ENCODE measurements around the gene VENTX.

VENTX gene

DNA sequence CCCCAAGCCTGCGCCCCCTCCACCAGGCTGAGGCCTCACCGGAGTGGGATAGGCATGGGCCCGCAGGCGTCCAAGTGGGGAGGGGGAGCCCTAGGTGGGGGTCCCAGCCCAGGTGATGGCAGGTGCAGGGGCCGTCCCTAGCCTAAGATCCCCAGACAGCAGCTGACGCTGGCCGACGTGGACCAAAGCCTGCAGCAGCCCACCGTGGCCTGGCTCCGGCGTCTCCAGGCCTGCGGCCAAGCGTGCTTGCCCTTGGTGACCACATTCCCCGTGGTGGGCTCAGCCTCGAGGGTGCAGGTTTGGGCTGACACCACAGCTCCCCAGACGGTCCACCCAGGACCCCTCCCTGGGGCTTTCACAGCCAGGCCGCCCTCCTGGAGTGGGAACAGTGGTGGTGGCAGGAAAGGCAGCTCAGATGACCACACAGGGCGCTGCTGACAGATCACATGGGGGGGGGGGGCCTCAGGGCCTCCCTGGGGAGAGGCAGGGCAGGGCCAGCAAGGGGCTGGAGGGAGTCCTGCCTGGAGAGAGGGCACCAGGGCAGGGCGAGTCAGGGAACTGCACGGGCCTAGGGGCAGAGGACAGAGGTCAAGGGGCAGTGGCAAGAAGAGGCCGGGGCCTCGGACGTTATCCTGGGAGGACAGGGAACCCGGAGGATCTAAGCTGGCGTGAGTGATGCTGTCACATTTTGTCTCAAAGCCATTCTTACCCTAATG lies 39.8 kb downstream of the VENTX start:
- H3K4me3 ChIP-seq (replicated peaks; ENCODE audit: low read depth, low read length) = no peak overlapping the region
- no peak for DNase-seq (ENCODE audit: low read depth)
- TF ChIP-seq, protein P1, sequence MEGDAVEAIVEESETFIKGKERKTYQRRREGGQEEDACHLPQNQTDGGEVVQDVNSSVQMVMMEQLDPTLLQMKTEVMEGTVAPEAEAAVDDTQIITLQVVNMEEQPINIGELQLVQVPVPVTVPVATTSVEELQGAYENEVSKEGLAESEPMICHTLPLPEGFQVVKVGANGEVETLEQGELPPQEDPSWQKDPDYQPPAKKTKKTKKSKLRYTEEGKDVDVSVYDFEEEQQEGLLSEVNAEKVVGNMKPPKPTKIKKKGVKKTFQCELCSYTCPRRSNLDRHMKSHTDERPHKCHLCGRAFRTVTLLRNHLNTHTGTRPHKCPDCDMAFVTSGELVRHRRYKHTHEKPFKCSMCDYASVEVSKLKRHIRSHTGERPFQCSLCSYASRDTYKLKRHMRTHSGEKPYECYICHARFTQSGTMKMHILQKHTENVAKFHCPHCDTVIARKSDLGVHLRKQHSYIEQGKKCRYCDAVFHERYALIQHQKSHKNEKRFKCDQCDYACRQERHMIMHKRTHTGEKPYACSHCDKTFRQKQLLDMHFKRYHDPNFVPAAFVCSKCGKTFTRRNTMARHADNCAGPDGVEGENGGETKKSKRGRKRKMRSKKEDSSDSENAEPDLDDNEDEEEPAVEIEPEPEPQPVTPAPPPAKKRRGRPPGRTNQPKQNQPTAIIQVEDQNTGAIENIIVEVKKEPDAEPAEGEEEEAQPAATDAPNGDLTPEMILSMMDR (IDR thresholded peaks at IDR 0.05; ENCODE audit: low read length, missing control alignments) = no peak

DNA sequence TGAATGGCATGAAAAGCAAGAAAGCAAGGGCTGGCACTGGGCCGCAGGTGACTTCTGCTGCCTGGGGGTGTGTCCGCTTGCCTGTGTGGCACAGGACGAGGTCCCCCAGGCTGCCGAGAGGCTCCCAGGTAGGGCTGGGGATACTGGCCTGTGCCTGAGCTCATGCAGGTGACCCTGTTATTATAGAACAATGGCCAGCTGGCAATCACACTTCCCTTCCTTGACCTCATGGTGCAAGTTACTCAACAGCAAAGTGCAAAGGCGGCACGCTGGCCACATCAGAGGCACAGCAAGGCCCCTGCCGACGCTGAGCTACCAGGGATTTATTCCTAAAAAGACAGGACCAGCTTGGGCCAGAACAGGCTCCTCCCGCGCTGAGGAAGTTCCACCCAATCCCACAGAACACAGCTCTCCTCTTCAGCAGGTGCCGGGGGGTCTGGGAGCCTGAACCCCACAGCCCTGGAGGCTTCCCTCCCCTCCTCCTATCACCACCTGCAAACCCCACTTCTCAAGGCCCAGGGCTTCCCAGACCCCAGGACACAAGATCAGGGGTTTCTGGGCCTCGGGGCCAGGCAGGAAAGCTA lies 40.4 kb downstream of the VENTX start:
- TF ChIP-seq, protein P1 (IDR thresholded peaks at IDR 0.05; ENCODE audit: low read length, missing control alignments) = no peak
- no peak overlapping the region for H3K4me3 ChIP-seq (replicated peaks; ENCODE audit: low read depth, low read length)

DNA sequence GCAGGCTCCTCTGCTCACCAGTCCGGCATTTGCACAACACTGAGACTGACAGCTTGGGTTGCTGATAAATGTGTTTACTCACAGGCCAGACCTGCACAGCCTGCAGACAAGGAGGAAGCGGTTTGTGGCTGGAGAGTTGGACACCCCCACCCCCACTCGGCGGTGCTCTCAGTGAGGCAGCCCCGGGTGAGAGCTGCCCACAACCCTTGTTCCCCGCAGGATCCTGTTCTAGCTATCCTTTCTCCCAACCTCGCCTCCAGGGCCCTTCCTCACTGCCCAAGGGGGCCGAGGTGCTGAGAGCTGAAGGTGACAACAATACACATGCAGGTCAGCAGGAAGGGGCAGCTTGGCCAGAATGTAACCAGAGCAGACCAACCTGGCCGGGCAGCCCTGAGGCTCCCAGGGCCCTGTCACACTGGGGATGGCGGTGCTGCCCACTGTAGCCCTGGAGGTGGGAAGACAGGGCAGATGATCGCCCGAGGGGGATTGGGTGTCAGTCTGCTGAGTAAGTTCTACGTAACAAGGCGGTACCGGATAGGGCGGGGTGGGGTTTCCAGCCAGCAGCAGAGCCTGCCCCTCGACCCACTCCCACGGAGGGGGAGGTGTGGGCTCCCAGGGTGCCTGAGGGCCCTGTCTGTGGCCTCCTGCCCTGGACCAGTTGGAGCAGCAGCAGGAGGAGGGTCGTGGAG lies 41.1 kb downstream of the VENTX start:
- no peak overlapping the region for H3K4me3 ChIP-seq (replicated peaks; ENCODE audit: low read depth, low read length)
- DNase-seq (ENCODE audit: low read depth) = peak; percentile 48
- TF ChIP-seq, protein P1 (IDR thresholded peaks at IDR 0.05; ENCODE audit: low read length, missing control alignments) = no peak

More for the DNA sequence above, 40.4 kb downstream of the VENTX start:
- no peak for DNase-seq (ENCODE audit: low read depth)

DNA sequence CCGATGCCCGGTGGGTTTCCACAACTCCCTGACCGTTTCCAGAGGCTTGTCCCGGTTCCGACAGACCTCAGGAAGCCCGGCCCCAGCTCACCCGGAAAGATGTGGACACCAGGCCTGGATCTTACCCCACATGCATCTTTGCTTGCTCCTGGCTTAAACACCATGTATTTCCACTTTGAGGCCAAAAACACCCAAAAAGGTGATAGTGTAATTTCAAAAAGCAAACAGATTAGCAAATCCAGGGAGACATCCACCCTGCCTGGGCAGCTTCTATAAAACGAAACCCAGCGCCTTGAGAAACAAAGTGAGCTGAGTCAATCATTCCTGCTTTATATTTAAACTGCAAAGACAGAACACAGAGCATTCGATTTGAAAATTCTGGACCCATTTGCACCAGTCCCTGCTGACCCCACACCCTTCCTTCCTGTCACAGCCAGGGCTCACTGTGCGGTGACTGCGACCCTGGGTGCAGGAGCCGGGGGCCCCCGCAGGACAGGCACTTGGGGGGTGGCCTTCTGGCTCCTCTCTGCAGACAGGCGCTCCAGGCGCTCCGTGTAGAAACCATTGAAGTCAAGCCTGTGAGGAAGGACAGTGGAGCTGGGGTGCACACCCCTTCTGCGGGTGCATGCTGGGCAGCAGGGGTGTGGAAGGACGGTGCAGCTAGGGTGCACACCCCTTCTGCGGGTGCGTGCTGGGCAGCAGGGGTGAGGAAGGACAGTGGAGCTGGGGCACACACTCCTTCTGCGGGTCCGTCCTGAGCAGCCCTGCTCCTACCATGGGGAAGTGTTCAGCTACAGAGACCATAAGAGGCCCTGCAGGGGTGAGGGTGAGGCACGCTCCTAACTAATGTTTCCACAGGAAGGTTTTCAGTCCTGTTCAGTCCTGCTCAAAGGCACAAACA lies 41.9 kb downstream of the VENTX start:
- TF ChIP-seq, protein P1 (IDR thresholded peaks at IDR 0.05; ENCODE audit: low read length, missing control alignments) = no peak
- H3K4me3 ChIP-seq (replicated peaks; ENCODE audit: low read depth, low read length) = no peak overlapping the region
- DNase-seq (ENCODE audit: low read depth) = no peak

DNA sequence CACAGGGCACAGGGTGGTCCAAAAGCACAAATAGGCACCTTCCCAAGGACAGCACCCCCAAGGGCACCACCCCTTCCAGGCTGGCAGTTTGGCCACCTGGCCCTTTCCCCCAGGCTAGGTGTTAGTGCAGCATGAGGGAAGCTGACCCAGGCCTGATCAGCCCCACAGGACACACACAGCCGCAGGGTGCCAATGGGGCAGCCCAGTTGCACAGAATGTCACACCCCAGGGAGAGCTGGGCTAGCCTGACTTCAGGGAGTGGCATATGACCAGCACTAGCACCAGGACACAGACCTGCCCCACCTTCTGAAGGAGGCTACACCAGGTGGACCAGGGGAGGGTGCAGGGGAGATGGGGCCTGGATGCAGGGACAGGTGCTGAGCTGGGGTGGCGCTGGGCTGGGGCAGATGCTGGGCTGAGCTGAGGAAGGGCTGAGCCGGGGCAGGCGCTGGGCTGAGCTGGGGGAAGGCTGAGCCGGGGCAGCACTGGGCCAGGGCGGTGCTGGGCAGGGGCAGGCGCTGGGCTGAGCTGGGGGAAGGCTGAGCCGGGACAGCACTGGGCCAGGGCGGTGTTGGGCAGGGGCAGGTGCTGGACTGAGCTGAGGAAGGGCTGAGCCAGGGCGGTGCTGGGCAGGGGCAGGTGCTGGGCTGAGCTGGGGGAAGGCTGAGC lies 42.9 kb downstream of the VENTX start:
- TF ChIP-seq, protein P1 (IDR thresholded peaks at IDR 0.05; ENCODE audit: low read length, missing control alignments) = no peak
- no peak overlapping the region for H3K4me3 ChIP-seq (replicated peaks; ENCODE audit: low read depth, low read length)
- DNase-seq (ENCODE audit: low read depth) = no peak

DNA sequence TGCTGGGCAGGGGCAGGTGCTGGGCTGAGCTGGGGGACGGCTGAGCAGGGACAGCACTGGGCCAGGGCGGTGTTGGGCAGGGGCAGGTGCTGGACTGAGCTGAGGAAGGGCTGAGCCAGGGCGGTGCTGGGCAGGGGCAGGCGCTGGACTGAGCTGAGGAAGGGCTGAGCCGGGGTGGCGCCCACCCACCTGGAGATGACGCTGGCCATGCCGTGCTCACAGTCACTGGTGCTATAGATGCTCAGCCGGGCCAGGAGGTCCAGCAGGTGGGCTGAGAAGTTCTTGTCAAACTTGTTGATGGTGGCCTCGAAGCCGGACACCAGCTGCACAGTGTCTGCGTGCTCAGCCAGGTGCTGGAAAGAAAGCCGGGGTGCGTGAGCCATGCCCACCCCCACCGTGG lies 43.4 kb downstream of the VENTX start:
- TF ChIP-seq, protein P1 (IDR thresholded peaks at IDR 0.05; ENCODE audit: low read length, missing control alignments) = no peak
- H3K4me3 ChIP-seq (replicated peaks; ENCODE audit: low read depth, low read length) = no peak overlapping the region
- DNase-seq (ENCODE audit: low read depth) = no peak
